Fibroblast of villous mesenchyme (primary cell): ENCODE data around the gene FLAD1. TPM values are rescaled to one million over a fixed set of nuclear protein-coding genes. Genes with fewer than 3 reads are reported as not detected.

ENCODE experiments used
- DNase-seq: peaks from one replicate; pipeline ENCODE4 v3.0.0-alpha.2; 2010; ENCODE audit warnings: low read depth
- H3K4me3 ChIP-seq: 2 replicates; pipeline ENCODE4 v1.5.1; 2011; ENCODE audit warnings: low read depth, mild to moderate bottlenecking, low read length
- CTCF ChIP-seq: IDR thresholded peaks from 2 replicates; pipeline ENCODE4 v1.5.1; 2012; ENCODE audit warnings: low read depth, mild to moderate bottlenecking, low read length; ENCODE audit not compliant: insufficient read depth
- total RNA-seq: library from RNA; depleted of rRNA; stranded (reverse); fragments of >200 nt; gene quantifications from 2 replicates; pipeline ENCODE4 v1.2.3, GENCODE V29; 2012

FLAD1 gene
- total RNA-seq, 1 donor: 22.9 TPM

GRCh38 chr1:154970631-154971340 is 12.4 kb upstream of the FLAD1 start, which contains the start of gene SHC1:
Gene SHC1, minus strand, starts transcription at chr1:154970747. Its CDS starts 221 bp downstream, at chr1:154970526.
- peak; percentile 94 for DNase-seq
- no peak for TF ChIP-seq CTCF
- H3K4me3 ChIP-seq: peak within 1 kb of the TSS; percentile 79

GRCh38 chr1:154971341-154971998 is 11.7 kb upstream of the FLAD1 start:
- TF ChIP-seq CTCF: no peak
- DNase-seq: no peak
- H3K4me3 ChIP-seq: peak overlapping the region; percentile 79

- H3K4me3 ChIP-seq: peak overlapping the region; percentile 76
- no peak for TF ChIP-seq CTCF
- no peak for DNase-seq
Measured at GRCh38 chr1:154972213-154972516, 11.0 kb upstream of the FLAD1 start.

GRCh38 chr1:154972517-154973343 is 10.4 kb upstream of the FLAD1 start:
- DNase-seq: peak; percentile 96
- no peak for TF ChIP-seq CTCF
- peak overlapping the region; percentile 76 for H3K4me3 ChIP-seq

GRCh38 chr1:154973344-154974101 is 9.6 kb upstream of the FLAD1 start:
- peak; percentile 13 for TF ChIP-seq CTCF

GRCh38 chr1:154974102-154974807 is 8.9 kb upstream of the FLAD1 start, which contains the start of gene CKS1B:
Gene CKS1B, plus strand, starts transcription at chr1:154974681. Its CDS starts 65 bp downstream, at chr1:154974746.
- TF ChIP-seq CTCF: no peak
- peak; percentile 100 for DNase-seq
- H3K4me3 ChIP-seq: peak within 1 kb of the TSS; percentile 76

More at GRCh38 chr1:154973344-154974101, 9.6 kb upstream of the FLAD1 start:
- H3K4me3 ChIP-seq: peak overlapping the region; percentile 76
- DNase-seq: peak; percentile 99
